Lower leg skin (tissue), 4 donors: ENCODE measurements around the gene PEX3. TPM values are rescaled to one million over a fixed set of nuclear protein-coding genes. Genes with fewer than 3 reads are reported as not detected.
A peak's percentile ranks its signal among the peaks of the same experiment; 100 is the strongest.

Experiments
- DNase-seq, 2 donors: peaks; one replicate each; pipeline ENCODE4 v3.0.0-alpha.2; 2019; ENCODE audit warnings: low spot score in 2 of 2
- H3K4me3 ChIP-seq: fragments of 200-600 bp; sonication (generic); 2 replicates; pipeline ENCODE4 v1.5.1; 2017; ENCODE audit warnings: mild to moderate bottlenecking, low read depth; ENCODE audit not compliant: poor library complexity, severe bottlenecking
- CTCF ChIP-seq, 3 donors: fragments of 450-650 bp; IDR thresholded peaks; one replicate each; pipeline ENCODE4 v1.5.1; 2016; ENCODE audit warnings: antibody characterized with exemption in 3 of 3, mild to moderate bottlenecking in 3 of 3, moderate library complexity in 2 of 3
- POLR2A ChIP-seq, 2 donors: fragments of 450-650 bp; IDR thresholded peaks; one replicate each; pipeline ENCODE4 v1.6.1; 2016 to 2017; ENCODE audit warnings: antibody characterized with exemption in 2 of 2, mild to moderate bottlenecking in 1 of 2, moderate library complexity in 1 of 2
- WGBS, 2 donors: methylation state at CpG; one replicate each; pipeline ENCODE4 v1.1.5; 2018; 5-methylcytosine and 5-hydroxymethylcytosine counted together
- intact Hi-C: fragments of 100-400 bp; cut with DNase I; formaldehyde crosslinking; loops from one replicate; pipeline ENCODE4 v1.15.0; 2023; ENCODE audit warnings: low total_unique reads
- total RNA-seq, 4 donors: library from RNA; depleted of rRNA; stranded (reverse); fragments of >200 nt; gene quantifications; one replicate each; pipeline ENCODE4 v1.1.0, GENCODE V29; 2016

The PEX3 gene
- total RNA-seq, 4 donors from 2014 or later = 15.5 to 22.4 (median 18.4) TPM

GRCh38 chr6:143510991-143511891 is 60.6 kb downstream of the PEX3 start, which contains the start of gene FUCA2:
TSS of gene FUCA2 (minus strand) at chr6:143511720. CDS start at chr6:143511634, 86 bp downstream.
- peak; percentile 88 to 97 for DNase-seq
- 5% methylated on average over 47 to 63 of the region's 63 CpGs for WGBS, 2 donors
- H3K4me3 ChIP-seq = peak within 1 kb of the TSS; percentile 70
- TF ChIP-seq CTCF (IDR thresholded peaks at IDR 0.05) (peak in 1 of 3 donors; percentile 49), POLR2A (IDR thresholded peaks at IDR 0.05) (peak in 1 of 2 donors; percentile 49)
- intact Hi-C loops = no loop called here

GRCh38 chr6:143513410-143513809 is 62.8 kb downstream of the PEX3 start:
- no peak for DNase-seq
- TF ChIP-seq CTCF (IDR thresholded peaks at IDR 0.05) = no peak
- TF ChIP-seq POLR2A (IDR thresholded peaks at IDR 0.05) = no peak
- WGBS, 2 donors = 80 to 88% methylated on average over 4 of the region's 4 CpGs
- intact Hi-C loops = no loop called here
- H3K4me3 ChIP-seq = no peak overlapping the region

GRCh38 chr6:143515061-143515760 is 64.6 kb downstream of the PEX3 start:
- TF ChIP-seq CTCF (IDR thresholded peaks at IDR 0.05) = no peak
- TF ChIP-seq POLR2A (IDR thresholded peaks at IDR 0.05) = no peak
- DNase-seq = no peak
- intact Hi-C loops = no loop called here
- H3K4me3 ChIP-seq = no peak overlapping the region
- 61 to 62% methylated on average over 12 of the region's 12 CpGs for WGBS, 2 donors

- 69 to 93% methylated on average over 7 of the region's 7 CpGs for WGBS, 2 donors
- no peak for DNase-seq
- H3K4me3 ChIP-seq = no peak overlapping the region
- TF ChIP-seq POLR2A (IDR thresholded peaks at IDR 0.05) (no peak), CTCF (IDR thresholded peaks at IDR 0.05) (no peak)
- intact Hi-C loops = no loop called here
Observed at GRCh38 chr6:143515766-143516355, 65.3 kb downstream of the PEX3 start.

GRCh38 chr6:143516690-143517446 is 66.3 kb downstream of the PEX3 start:
- TF ChIP-seq POLR2A (IDR thresholded peaks at IDR 0.05) = no peak
- no peak for TF ChIP-seq CTCF (IDR thresholded peaks at IDR 0.05)
- no peak overlapping the region for H3K4me3 ChIP-seq
- no peak for DNase-seq
- intact Hi-C loops = no loop called here
- WGBS, 2 donors = 76 to 85% methylated on average over 2 of the region's 2 CpGs
